ENCODE measurements around the gene INSM2.

INSM2 gene, protein sequence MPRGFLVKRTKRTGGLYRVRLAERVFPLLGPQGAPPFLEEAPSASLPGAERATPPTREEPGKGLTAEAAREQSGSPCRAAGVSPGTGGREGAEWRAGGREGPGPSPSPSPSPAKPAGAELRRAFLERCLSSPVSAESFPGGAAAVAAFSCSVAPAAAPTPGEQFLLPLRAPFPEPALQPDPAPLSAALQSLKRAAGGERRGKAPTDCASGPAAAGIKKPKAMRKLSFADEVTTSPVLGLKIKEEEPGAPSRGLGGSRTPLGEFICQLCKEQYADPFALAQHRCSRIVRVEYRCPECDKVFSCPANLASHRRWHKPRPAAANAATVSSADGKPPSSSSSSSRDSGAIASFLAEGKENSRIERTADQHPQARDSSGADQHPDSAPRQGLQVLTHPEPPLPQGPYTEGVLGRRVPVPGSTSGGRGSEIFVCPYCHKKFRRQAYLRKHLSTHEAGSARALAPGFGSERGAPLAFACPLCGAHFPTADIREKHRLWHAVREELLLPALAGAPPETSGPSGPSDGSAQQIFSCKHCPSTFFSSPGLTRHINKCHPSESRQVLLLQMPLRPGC

DNA sequence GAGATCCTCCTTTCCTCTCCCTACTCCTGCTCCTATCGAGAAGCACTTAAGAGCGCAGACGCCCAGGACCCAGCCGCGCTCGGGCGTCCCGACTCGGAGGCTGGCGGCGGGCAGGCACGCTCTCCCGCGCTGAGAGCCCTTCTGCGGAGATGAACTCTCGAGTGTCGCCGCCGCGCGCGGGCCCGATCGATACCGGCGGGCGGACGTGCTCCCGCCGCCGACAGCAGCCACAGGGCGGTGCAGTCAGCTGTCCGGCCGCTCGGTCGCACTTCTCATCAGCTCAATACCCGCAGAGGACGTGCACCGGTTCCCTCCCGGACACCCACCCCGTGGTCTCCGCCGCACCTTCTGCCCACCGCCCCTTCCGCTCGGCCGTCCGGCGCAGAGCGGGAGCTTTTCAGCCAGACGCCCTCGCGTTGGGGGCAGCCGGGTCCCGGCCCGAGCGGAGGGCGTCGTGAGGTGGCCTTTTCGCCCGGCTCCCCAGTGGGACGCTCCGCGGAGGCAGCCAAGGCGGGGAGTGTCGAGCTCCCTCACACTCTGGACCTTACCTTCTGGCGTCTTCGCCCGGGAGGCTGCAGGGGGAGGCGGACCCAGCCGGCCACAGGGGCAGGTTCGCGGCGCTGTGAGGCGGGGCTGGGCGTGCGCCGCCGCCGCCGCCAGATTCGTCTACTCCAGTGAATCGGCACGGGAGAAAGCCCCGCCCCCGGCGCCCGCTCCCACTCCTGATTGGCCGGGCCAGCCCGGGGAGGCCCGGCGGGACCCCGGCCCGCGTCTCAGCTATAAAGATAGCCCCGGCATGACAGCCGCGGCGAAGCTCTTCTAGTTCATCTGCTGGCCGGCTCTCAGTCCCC, at the start of gene INSM2:
TSS of gene INSM2 (plus strand) at position 808 of the 851 bp plus-strand sequence. CDS start 89 bp downstream, outside the sequence.
- DNase-seq (ENCODE audit: low read depth): no peak

DNA sequence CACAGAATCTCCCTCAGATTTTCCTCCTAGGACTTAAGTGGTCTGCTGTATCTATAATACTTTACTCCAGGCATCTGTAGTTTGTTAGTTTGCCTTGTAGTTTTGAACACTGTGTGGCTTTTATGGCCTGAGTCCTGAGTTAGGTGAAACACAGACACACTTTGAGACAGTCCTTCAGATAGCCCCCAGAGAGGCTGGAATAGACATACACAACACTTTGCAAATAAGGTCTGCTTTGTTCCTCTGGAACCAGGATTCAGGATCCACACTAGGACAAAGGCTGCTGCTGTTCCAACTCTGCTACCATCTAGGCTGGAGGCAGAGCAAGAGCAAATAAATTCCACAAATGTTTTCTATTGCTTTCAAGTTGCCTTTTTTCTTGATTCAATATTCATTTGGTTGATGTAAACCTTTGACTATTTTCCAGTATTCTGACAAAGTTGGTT, 41.4 kb upstream of the INSM2 start:
- DNase-seq (ENCODE audit: low read depth): no peak

DNA sequence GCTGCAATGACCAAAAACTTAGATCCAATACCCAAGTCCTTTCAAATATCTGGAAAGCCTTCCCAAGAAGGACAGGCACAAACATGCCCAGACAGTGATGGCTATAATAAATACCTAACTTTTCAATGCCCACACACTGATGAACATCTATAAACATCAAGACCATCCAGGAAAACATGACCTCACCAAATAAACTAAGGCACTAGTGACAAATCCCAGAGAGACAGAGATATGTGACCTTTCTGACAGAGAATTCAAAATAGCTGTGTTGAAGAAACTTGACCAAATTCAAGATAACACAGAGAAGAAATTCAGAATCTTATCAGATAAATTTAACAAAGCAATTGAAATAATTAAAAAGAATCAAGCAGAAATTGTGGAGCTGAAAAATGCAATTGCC, 38.7 kb upstream of the INSM2 start:
- DNase-seq (ENCODE audit: low read depth): no peak

DNA sequence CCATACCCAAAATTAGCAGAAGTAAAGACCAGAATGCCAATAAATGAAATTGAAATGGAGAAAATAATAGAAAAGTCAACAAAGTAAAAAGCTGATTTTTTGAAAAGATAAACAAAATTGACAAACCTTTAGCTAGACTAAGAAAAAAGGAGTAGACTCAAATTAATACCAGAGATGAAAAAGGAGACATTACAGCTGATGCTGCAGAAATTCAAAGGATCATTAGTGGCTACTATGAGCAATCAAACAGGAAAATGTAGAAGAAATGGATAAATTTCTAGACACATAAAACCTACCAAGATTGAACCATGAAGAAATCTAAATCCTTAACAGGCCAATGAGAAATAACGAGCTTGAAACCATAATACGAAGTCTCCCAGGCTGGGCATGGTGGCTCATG, 34.8 kb upstream of the INSM2 start:
- no peak for DNase-seq (ENCODE audit: low read depth)

DNA sequence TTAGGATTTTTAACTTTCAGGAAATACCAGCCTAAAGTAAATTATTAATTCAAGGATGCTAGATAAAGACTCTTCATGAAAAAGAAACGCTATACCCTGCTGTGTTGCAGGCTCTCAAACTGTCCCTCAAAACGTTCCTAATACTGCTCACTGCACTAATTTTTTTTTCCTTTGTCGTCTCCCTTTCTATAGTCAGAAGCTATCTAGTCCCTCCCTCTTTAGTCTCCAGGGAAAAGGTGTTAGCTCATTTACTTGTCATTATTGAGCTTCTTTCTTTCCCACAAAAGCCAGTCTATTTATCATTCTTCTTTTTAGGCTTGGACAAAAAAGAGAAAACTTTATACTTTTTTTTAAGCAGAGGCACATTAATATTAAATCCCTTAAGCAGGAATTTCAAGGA, 30.3 kb upstream of the INSM2 start:
- DNase-seq (ENCODE audit: low read depth): no peak

DNA sequence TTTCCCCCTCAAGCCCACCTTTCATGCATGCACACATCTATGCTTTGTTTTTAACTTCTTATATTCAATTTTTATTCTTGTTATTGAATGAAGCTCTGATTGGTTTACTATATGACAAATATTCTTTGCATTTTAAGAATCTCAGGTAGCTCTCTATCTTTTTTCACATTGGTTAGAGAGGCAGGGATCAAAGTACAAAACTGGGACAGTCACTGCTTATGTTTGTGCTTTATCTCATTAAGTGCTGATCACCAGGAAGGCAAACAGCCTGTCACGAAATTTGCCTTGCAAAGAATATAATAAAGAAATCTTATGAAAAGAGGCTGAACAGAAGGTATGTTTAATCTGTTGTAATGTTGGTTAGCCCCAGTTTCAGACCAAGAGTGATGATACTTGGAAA, 29.7 kb upstream of the INSM2 start:
- DNase-seq (ENCODE audit: low read depth): no peak

DNA sequence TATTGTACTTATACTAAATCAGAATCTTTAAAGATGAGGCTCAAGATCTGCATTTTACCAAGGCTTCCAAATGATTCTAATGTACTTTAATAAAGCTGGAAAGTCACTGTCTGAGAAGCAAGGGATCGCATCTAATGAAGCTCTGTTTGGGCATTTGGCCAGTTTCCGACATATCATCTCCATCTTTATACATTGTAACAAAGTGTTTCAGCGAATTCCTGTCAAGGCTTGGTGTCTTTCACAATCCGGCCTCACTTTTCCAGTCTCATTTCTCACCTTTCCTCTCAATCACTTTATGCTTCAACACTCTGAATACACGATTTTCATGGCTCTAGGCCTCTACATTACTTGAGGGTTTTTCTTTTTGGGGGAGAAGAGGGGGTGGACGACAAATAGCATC, 27.5 kb upstream of the INSM2 start:
- no peak for DNase-seq (ENCODE audit: low read depth)

DNA sequence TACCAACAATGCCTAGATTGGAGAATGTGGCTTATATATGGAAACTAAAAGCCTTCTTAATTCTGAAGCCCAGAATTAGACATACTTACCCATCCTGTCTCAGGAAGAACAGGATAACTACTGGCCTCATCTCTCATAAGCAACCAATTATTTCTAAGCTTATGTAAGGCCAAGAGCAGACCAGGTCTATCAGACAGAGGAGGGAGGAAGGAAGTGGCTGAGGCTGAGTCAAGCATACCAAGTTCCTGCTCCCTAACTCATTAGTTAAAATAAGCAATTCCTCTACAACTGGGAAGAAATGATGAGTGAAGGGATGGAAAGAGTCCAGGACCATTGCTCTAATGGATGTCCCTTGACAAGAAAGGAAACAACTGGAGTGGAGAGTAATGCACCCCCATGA, 27.0 kb upstream of the INSM2 start:
- DNase-seq (ENCODE audit: low read depth): peak; percentile 9

DNA sequence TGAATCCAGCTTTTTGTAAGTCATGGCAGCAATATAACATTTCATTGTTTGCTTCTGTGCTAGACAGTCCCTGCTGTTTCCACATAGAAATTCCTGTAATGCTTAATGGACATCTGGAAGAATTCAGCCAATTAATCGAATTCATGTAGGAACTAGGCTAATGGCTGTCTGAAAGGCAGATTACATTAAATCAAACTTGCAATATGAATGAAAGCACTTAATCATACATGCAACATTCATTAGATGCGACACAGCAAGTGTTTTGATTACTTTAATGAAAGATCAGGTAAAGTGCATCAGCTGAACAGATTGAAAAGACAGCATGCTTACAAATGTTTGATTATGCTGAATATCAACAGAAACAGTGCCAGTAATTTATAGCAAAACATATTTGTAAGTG, 24.1 kb upstream of the INSM2 start:
- no peak for DNase-seq (ENCODE audit: low read depth)

DNA sequence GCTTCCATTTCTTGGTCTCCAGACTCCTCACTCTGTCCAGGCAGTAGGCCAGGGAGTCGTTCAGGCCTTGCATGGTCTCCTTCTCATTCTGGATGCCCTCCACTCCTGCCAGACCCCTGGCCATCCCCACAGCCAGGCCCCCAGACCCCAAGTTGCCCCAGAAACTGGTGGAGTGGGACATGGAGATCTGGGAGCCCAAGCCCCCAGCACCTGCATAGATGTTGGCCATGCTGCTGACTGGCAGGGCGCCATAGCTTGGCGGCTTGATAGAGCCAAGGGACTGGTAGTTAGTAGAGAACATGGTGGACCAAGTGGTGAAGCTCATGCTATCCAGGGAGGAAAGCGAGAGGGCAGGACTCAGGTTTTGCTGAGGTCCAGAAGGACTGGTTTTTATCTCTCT, 21.2 kb upstream of the INSM2 start:
- DNase-seq (ENCODE audit: low read depth): no peak

DNA sequence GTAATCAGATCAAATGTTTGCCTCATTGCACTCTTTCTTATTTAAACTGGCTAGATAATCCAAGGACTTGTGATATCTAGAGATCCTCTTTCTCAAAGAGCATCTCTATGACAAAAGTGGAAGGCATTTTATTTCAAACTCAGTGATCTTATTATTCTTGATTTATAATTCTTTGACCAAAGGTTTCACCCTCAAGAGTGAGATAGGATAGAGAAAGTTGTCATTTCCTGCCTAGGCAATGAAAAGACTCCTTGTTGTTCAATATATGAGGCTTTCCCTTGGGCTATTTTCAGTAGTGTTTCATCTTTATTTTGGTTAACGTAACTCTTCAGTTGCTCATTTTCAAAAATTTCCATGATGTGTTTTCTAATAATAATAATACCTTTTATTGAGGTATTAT, 18.0 kb upstream of the INSM2 start:
- DNase-seq (ENCODE audit: low read depth): no peak

DNA sequence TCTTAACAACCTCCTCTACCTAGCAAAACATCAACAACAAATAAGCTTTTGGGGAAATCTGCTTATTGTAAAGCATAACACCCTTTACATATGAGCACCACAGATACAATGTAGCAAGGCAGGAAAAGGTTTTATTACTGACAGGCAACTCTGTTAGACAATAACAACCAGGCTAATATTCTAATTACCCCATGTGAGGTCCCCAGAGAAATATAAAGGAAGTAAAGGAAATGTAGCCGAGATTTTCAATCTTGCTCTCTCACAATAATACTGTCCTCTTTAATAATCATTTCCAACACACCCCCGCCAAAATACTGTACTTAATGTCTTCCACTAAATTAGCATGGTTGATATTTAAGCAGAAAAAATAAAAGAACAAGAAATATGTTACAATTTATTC, 14.0 kb upstream of the INSM2 start:
- DNase-seq (ENCODE audit: low read depth): no peak

DNA sequence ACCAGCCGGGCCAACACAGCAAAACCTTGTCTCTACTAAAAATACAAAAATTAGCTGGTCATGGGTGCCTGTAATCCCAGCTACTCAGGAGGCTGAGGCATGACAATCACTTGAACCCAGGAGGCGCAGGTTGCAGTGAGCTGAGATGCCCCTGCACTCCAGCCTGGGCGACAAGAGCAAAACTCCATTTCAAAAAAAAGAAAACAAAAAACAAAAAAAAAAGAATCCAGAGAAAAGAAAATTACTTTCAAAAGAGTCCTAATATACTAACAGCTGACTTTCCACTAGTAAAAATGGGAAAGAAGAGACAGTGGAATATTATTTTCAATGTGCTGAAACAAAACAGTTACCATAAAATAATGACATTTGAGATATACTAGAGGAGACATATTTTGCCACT, 8.3 kb upstream of the INSM2 start:
- no peak for DNase-seq (ENCODE audit: low read depth)

DNA sequence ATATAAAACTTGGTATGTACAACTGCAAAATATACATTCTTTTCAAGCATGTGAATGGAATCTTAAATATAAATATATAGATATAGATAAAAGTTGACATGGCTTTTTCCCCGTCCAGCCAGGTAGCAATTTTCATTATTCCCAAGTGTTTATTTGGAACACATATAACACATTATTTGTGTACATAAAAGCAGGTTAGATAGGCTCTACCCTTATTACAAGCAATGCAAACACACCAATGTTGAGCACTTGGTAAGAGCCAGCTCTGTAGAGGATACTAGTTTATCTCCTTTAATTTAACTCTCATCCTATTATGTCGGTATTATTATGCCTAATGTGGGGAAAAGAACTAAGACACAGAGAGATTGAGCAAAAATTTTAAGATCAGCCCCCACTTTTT, 7.0 kb upstream of the INSM2 start:
- DNase-seq (ENCODE audit: low read depth): no peak

DNA sequence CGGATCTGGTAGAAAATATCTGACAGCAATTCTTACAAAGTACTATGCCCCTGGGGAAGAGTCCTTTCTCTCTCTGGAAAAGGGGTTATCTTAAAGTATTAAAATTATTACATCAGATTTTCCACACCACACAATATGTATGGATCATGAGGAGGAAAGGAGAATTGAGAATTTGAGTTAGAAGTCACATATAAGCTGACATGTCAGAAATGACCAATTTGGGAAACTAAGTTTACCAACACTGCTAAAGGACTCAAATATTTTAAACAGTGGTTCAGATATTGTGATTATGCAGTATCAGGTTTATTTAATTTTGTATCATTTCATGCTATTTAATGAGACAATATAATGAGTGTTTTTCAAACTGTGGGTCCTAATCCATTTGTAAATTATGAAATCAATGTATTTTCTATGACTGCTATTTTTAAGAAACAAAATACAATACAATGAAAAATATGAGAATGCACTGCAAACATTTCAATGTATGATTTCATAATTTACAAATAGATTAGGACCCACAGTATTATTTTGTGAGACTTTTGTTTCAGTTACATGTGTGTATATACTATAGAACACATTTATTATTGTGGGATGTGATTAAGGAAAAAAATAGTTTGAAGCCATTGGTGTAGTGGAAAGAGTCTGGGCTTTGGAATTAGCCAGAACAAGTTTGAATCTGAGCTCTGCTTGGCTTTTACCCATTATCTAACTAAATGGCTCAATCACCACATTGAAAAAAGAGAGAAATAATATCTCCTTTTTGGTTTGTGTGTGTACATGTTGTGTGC, 1.8 kb upstream of the INSM2 start:
- DNase-seq (ENCODE audit: low read depth): no peak

DNA sequence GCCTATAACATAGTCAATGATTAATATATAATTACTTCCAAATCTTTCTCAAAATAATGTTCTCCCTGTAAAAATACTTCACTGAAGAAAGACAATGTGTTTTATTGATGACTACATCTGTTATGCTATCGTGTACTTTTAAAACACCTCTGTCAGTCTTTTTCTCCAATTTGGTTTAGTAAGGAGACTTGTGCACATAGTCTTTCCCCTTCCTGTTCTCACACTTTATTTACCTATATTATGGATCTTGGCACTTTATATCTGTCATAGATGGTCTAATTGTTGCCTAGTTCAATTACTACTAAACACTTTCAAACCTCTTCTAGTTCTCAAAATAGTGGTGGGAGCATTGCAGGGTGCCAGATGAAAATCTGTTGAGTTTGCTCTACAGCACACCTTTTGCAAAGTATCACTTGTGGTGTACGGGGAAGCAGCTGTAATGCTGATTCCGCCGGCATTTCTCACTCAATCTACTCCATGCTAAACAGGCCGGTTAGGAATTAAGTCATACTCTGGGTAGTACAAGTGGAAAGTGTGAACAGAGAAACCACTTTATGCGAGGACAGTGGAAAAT, 1.1 kb upstream of the INSM2 start:
- no peak for DNase-seq (ENCODE audit: low read depth)

DNA sequence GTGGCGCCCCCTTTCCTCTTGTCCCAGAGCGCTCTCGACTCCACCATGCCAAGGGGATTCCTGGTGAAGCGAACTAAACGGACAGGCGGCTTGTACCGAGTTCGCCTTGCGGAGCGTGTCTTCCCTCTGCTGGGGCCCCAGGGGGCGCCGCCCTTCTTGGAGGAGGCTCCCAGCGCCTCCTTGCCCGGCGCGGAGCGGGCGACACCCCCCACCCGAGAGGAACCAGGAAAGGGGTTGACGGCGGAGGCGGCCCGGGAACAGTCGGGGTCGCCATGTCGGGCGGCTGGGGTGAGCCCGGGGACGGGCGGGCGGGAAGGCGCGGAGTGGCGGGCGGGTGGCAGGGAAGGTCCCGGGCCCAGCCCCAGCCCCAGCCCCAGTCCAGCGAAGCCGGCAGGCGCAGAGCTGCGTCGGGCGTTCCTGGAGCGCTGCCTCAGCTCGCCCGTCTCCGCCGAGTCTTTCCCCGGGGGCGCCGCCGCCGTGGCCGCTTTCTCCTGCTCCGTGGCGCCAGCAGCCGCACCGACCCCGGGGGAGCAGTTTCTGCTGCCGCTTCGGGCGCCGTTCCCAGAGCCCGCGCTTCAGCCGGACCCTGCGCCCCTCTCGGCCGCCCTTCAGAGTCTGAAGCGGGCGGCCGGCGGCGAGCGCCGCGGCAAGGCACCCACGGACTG, 376 bp downstream of the INSM2 start:
- DNase-seq (ENCODE audit: low read depth): no peak

DNA sequence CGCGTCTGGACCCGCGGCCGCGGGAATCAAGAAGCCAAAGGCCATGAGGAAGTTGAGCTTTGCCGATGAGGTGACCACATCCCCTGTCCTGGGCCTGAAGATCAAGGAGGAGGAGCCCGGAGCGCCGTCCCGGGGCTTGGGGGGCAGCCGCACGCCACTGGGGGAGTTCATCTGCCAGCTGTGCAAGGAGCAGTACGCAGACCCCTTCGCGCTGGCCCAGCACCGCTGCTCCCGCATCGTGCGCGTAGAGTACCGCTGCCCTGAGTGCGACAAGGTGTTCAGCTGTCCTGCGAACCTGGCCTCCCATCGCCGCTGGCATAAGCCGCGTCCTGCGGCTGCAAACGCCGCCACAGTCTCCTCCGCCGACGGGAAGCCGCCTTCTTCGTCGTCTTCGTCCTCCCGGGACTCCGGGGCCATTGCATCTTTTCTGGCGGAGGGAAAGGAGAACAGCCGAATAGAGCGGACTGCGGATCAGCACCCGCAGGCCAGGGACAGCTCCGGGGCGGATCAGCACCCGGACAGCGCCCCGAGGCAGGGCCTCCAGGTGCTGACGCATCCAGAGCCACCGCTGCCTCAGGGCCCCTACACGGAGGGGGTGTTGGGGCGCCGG, 1.0 kb downstream of the INSM2 start:
- DNase-seq (ENCODE audit: low read depth): no peak

DNA sequence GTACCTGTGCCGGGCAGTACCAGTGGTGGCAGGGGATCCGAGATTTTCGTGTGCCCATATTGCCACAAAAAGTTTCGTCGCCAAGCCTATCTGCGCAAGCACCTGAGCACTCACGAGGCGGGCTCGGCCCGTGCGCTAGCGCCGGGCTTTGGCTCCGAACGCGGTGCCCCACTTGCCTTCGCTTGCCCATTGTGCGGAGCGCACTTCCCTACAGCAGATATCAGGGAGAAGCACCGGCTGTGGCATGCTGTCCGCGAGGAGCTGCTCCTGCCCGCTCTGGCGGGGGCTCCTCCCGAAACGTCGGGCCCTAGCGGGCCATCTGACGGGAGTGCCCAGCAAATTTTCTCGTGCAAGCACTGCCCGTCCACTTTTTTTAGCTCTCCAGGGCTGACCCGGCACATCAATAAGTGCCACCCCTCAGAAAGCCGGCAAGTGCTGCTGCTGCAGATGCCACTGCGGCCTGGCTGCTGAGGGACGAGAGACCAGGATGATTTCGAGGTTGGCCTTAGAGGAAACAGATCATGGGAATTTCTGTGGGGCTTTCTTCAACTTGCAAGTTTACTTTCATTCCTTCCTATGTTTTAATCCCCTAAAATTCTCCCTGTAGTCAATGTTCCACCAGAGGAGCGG, 1.6 kb downstream of the INSM2 start:
- DNase-seq (ENCODE audit: low read depth): no peak

DNA sequence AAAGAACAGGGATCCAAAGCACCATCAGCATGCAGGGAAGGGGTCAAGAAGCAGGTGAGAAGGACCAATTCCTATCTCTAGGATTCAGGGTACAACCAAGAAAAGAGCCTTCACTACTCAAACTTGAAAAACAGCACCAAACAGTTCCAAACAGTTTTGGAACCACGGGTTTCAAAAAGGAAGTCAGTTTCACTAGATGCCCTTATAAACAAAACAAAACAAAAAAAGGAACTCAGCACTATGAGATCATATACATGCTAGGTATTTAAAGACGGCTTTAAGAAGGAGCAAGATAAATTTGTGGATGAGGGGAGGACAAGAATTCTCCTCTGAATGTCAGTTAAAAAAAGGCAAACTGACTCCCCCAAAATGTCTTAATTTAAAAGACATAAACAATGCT, 6.0 kb downstream of the INSM2 start:
- DNase-seq (ENCODE audit: low read depth): no peak

Data from GM04503 (cell line).